ENCODE measurements around the gene CDK8.
"Not testable (repeated sequence)": the region's sequence is repeated elsewhere in the genome, so short reads cannot be mapped to it uniquely, and the experiment has no call there.

CDK8 gene

DNA sequence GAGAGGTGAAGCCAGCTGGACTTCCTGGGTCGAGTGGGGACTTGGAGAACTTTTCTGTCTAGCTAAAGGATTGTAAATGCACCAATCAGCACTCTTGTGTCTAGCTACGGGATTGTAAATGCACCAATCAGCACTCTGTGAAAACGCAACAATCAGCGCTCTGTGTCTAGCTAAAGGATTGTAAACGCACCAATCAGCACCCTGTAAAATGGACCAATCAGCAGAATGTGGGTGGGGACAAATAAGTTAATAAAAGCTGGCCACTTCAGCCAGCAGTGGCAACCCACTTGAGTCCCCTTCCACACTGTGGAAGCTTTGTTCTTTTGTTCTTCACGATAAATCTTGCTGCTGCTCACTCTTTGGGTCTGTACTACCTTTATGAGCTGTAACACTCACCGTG, 58.1 kb downstream of the CDK8 start:
- WGBS (ENCODE audit: extremely low coverage, insufficient coverage, low lambda C conversion rate) = no CpG with 5 or more reads among the region's 7 CpGs
- not testable (repeated sequence) for H2BK120ac ChIP-seq (ENCODE audit: low read depth, low read length); H2BK5ac ChIP-seq (ENCODE audit: low read length); H3K18ac ChIP-seq (ENCODE audit: low read length); H3K9ac ChIP-seq (ENCODE audit: low read length); H4K8ac ChIP-seq (ENCODE audit: low read depth, low read length); H3K23ac ChIP-seq (ENCODE audit: low read length); H3K4ac ChIP-seq (ENCODE audit: low read depth, low read length); DNase-seq; H3K27ac ChIP-seq (ENCODE audit: low read depth, low read length); H3K27me3 ChIP-seq (ENCODE audit: insufficient read depth, low read length, poor library complexity); H2BK15ac ChIP-seq (replicated peaks; ENCODE audit: low read depth); H3K56ac ChIP-seq (ENCODE audit: low read length); H3K4me2 ChIP-seq (ENCODE audit: low read length); H3K36me3 ChIP-seq (ENCODE audit: control insufficient read depth, insufficient read depth, low read length); H3K4me3 ChIP-seq (ENCODE audit: low read length); H2AK5ac ChIP-seq (ENCODE audit: low read length); H4K5ac ChIP-seq (ENCODE audit: low read length); H3K4me1 ChIP-seq (ENCODE audit: control insufficient read depth, low read depth, low read length)
- Histone ChIP-seq H3K79me2 (ENCODE audit: control insufficient read depth, insufficient read depth, low read length) (peaks cover 18% of the 10 kb centered on the region), H3K79me1 (ENCODE audit: low read length) (peaks cover 18% of the 10 kb centered on the region)

DNA sequence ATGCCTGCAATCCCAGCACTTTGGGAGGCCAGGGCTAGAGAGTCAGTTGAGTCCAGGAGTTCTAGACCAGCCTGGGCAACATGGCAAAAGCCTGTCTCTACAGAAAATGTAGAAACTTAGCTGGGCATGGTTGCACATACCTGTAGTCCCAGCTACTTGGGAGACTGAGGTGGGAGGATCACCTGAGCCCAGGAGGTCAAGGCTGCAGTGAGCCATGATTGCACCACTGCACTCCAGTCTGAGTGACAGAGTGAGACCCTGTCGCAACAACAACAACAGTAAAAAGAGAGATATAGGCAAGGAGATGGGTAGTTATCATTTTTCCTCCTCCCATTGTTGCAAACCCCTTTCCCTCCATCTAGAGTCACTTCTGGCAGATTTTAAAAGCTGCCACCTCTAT, 62.2 kb downstream of the CDK8 start:
- not testable (repeated sequence) for H3K36me3 ChIP-seq (ENCODE audit: control insufficient read depth, insufficient read depth, low read length); H2AK5ac ChIP-seq (ENCODE audit: low read length); H3K4me2 ChIP-seq (ENCODE audit: low read length); H3K27me3 ChIP-seq (ENCODE audit: insufficient read depth, low read length, poor library complexity); DNase-seq; H3K9ac ChIP-seq (ENCODE audit: low read length); H3K56ac ChIP-seq (ENCODE audit: low read length); H3K4ac ChIP-seq (ENCODE audit: low read depth, low read length); H3K23ac ChIP-seq (ENCODE audit: low read length); H3K4me3 ChIP-seq (ENCODE audit: low read length); H3K4me1 ChIP-seq (ENCODE audit: control insufficient read depth, low read depth, low read length); H3K79me1 ChIP-seq (ENCODE audit: low read length); H4K5ac ChIP-seq (ENCODE audit: low read length); H4K8ac ChIP-seq (ENCODE audit: low read depth, low read length); H2BK15ac ChIP-seq (replicated peaks; ENCODE audit: low read depth); H2BK5ac ChIP-seq (ENCODE audit: low read length); H3K18ac ChIP-seq (ENCODE audit: low read length); H3K27ac ChIP-seq (ENCODE audit: low read depth, low read length); H2BK120ac ChIP-seq (ENCODE audit: low read depth, low read length); H3K79me2 ChIP-seq (ENCODE audit: control insufficient read depth, insufficient read depth, low read length)
- no CpG with 5 or more reads among the region's 1 CpG for WGBS (ENCODE audit: extremely low coverage, insufficient coverage, low lambda C conversion rate)

DNA sequence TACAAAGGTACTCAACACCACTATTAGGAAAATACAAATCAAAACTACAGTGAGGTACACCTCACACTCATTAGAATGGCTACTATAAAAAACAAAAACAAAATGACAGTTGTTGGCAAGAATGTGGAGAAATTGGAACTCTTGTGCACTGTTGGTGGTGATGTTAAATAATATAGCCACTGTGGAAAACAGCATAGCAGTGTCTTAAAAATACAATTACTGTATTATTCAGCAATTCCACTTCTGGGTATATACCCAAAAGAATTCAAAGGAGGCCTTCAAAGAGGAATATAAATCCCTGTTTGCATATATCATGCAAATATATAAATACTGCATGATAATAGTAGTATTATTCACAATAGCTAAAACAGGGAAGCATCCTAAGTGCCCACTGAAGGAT, 66.8 kb downstream of the CDK8 start:
- H2AK5ac ChIP-seq (ENCODE audit: low read length) = no peak overlapping the region
- H2BK5ac ChIP-seq (ENCODE audit: low read length) = no peak overlapping the region
- H4K5ac ChIP-seq (ENCODE audit: low read length) = no peak overlapping the region
- no peak overlapping the region for H3K9ac ChIP-seq (ENCODE audit: low read length)
- H3K18ac ChIP-seq (ENCODE audit: low read length) = no peak overlapping the region
- no peak overlapping the region for H3K4me2 ChIP-seq (ENCODE audit: low read length)
- H3K56ac ChIP-seq (ENCODE audit: low read length) = no peak overlapping the region
- no peak overlapping the region for H3K27ac ChIP-seq (ENCODE audit: low read depth, low read length)
- no peak overlapping the region for H2BK120ac ChIP-seq (ENCODE audit: low read depth, low read length)
- H4K8ac ChIP-seq (ENCODE audit: low read depth, low read length) = no peak overlapping the region
- H3K79me2 ChIP-seq (ENCODE audit: control insufficient read depth, insufficient read depth, low read length) = peaks cover 13% of the 10 kb centered on the region
- no peaks in the 10 kb centered on the region for H3K36me3 ChIP-seq (ENCODE audit: control insufficient read depth, insufficient read depth, low read length)
- no peak overlapping the region for H3K23ac ChIP-seq (ENCODE audit: low read length)
- H3K79me1 ChIP-seq (ENCODE audit: low read length) = peaks cover 9% of the 10 kb centered on the region
- no peak overlapping the region for H3K4ac ChIP-seq (ENCODE audit: low read depth, low read length)
- no peak overlapping the region for H2BK15ac ChIP-seq (replicated peaks; ENCODE audit: low read depth)
- H3K27me3 ChIP-seq (ENCODE audit: insufficient read depth, low read length, poor library complexity) = no peaks in the 10 kb centered on the region
- no peak overlapping the region for H3K4me3 ChIP-seq (ENCODE audit: low read length)
- H3K4me1 ChIP-seq (ENCODE audit: control insufficient read depth, low read depth, low read length) = peaks cover 8% of the 10 kb centered on the region
- DNase-seq = no peak

DNA sequence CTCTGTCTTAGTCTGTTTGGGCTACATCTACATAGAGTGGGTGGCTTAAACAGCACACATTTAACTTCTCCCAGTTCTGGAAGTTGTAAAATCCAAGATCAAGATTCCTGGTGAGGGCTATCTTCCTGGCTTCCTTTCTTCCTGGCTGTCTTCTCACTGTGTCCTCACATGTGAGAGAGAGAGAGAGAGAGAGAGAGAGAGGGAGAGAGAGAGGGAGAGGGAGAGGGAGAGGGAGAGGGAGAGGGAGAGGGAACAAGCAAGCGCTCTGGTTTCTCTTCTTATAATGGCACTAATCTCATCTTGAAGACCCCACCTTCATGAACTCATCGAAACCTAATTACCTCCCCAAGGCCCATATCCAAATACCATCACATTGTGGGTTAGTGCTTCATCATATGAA, 69.2 kb downstream of the CDK8 start:
- Histone ChIP-seq H3K4me3 (ENCODE audit: low read length) (no peak overlapping the region), H2BK15ac (replicated peaks; ENCODE audit: low read depth) (no peak overlapping the region), H3K36me3 (ENCODE audit: control insufficient read depth, insufficient read depth, low read length) (no peaks in the 10 kb centered on the region), H3K4ac (ENCODE audit: low read depth, low read length) (no peak overlapping the region), H2AK5ac (ENCODE audit: low read length) (no peak overlapping the region), H3K4me1 (ENCODE audit: control insufficient read depth, low read depth, low read length) (peaks cover 8% of the 10 kb centered on the region), H3K18ac (ENCODE audit: low read length) (no peak overlapping the region), H3K4me2 (ENCODE audit: low read length) (no peak overlapping the region), H4K8ac (ENCODE audit: low read depth, low read length) (no peak overlapping the region), H3K9ac (ENCODE audit: low read length) (no peak overlapping the region), H4K5ac (ENCODE audit: low read length) (no peak overlapping the region), H3K23ac (ENCODE audit: low read length) (no peak overlapping the region), H3K79me2 (ENCODE audit: control insufficient read depth, insufficient read depth, low read length) (peaks cover 11% of the 10 kb centered on the region), H3K27ac (ENCODE audit: low read depth, low read length) (no peak overlapping the region), H3K27me3 (ENCODE audit: insufficient read depth, low read length, poor library complexity) (no peaks in the 10 kb centered on the region), H2BK120ac (ENCODE audit: low read depth, low read length) (no peak overlapping the region), H3K79me1 (ENCODE audit: low read length) (peaks cover 11% of the 10 kb centered on the region), H2BK5ac (ENCODE audit: low read length) (no peak overlapping the region), H3K56ac (ENCODE audit: low read length) (no peak overlapping the region)
- peak; percentile 22 for DNase-seq
- no CpG with 5 or more reads among the region's 2 CpGs for WGBS (ENCODE audit: extremely low coverage, insufficient coverage, low lambda C conversion rate)

DNA sequence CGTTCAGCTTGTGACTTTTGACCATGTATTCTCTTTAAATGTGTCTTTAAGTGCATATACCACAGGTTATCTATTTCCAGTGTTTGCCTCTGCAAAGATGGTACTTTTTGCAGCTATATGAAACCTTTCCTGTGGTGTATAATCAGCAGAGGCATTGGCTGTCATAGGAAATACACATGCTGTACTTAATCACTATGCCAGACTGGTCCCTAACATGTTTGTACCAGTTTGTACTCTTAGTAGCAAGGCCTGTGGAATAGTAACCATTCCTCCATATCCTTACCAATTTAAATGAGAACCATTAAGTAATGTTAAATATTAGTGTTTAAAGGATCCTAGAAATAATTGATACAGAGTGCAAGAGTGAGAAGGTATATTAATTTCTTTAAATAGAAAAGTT, 69.8 kb downstream of the CDK8 start:
- Histone ChIP-seq H3K56ac (ENCODE audit: low read length) (no peak overlapping the region), H3K36me3 (ENCODE audit: control insufficient read depth, insufficient read depth, low read length) (no peaks in the 10 kb centered on the region), H3K4ac (ENCODE audit: low read depth, low read length) (no peak overlapping the region), H2BK5ac (ENCODE audit: low read length) (no peak overlapping the region), H4K8ac (ENCODE audit: low read depth, low read length) (no peak overlapping the region), H3K18ac (ENCODE audit: low read length) (no peak overlapping the region), H3K4me1 (ENCODE audit: control insufficient read depth, low read depth, low read length) (peaks cover 8% of the 10 kb centered on the region), H3K27me3 (ENCODE audit: insufficient read depth, low read length, poor library complexity) (no peaks in the 10 kb centered on the region), H4K5ac (ENCODE audit: low read length) (no peak overlapping the region), H3K27ac (ENCODE audit: low read depth, low read length) (no peak overlapping the region), H2BK120ac (ENCODE audit: low read depth, low read length) (no peak overlapping the region), H3K23ac (ENCODE audit: low read length) (no peak overlapping the region), H3K79me1 (ENCODE audit: low read length) (peaks cover 11% of the 10 kb centered on the region), H2AK5ac (ENCODE audit: low read length) (no peak overlapping the region), H3K9ac (ENCODE audit: low read length) (no peak overlapping the region), H3K4me2 (ENCODE audit: low read length) (no peak overlapping the region), H3K4me3 (ENCODE audit: low read length) (no peak overlapping the region), H3K79me2 (ENCODE audit: control insufficient read depth, insufficient read depth, low read length) (peaks cover 11% of the 10 kb centered on the region), H2BK15ac (replicated peaks; ENCODE audit: low read depth) (no peak overlapping the region)
- DNase-seq = no peak
- WGBS (ENCODE audit: extremely low coverage, insufficient coverage, low lambda C conversion rate) = no CpG with 5 or more reads among the region's 1 CpG

DNA sequence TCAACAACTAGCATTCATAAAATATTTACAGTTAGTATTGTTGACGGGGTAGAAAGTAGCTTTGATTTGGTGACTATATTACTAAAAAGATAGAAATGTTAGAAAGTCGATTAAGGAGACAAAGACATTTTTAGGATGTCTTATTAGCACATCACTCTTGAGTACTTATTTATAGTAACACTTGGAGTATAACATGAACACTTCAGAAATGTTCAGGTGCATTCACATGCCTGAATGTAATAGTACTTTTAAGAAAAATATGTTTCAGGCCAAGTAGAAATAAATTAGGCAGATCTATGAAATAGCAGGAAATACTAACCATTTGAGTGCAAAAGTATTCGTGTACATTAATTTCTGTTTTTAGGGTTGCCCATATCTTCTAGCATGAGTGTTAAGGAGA, 70.4 kb downstream of the CDK8 start:
- H4K5ac ChIP-seq (ENCODE audit: low read length) = no peak overlapping the region
- H3K4ac ChIP-seq (ENCODE audit: low read depth, low read length) = no peak overlapping the region
- peaks cover 11% of the 10 kb centered on the region for H3K79me2 ChIP-seq (ENCODE audit: control insufficient read depth, insufficient read depth, low read length)
- no peak overlapping the region for H2BK5ac ChIP-seq (ENCODE audit: low read length)
- no peak overlapping the region for H2BK15ac ChIP-seq (replicated peaks; ENCODE audit: low read depth)
- no peak overlapping the region for H4K8ac ChIP-seq (ENCODE audit: low read depth, low read length)
- no peak overlapping the region for H3K4me3 ChIP-seq (ENCODE audit: low read length)
- H3K18ac ChIP-seq (ENCODE audit: low read length) = no peak overlapping the region
- H3K27me3 ChIP-seq (ENCODE audit: insufficient read depth, low read length, poor library complexity) = no peaks in the 10 kb centered on the region
- no peak overlapping the region for H2BK120ac ChIP-seq (ENCODE audit: low read depth, low read length)
- H3K79me1 ChIP-seq (ENCODE audit: low read length) = peaks cover 11% of the 10 kb centered on the region
- no peak overlapping the region for H3K56ac ChIP-seq (ENCODE audit: low read length)
- 100% methylated on average over 2 of the region's 3 CpGs for WGBS (ENCODE audit: extremely low coverage, insufficient coverage, low lambda C conversion rate)
- DNase-seq = no peak
- no peak overlapping the region for H3K23ac ChIP-seq (ENCODE audit: low read length)
- no peak overlapping the region for H3K9ac ChIP-seq (ENCODE audit: low read length)
- no peak overlapping the region for H3K27ac ChIP-seq (ENCODE audit: low read depth, low read length)
- no peak overlapping the region for H3K4me2 ChIP-seq (ENCODE audit: low read length)
- no peak overlapping the region for H2AK5ac ChIP-seq (ENCODE audit: low read length)
- peaks cover 8% of the 10 kb centered on the region for H3K4me1 ChIP-seq (ENCODE audit: control insufficient read depth, low read depth, low read length)
- no peaks in the 10 kb centered on the region for H3K36me3 ChIP-seq (ENCODE audit: control insufficient read depth, insufficient read depth, low read length)
